OCI-LY3 (cell line): ENCODE measurements around the gene P2RX4.

Experiments used
- CTCF ChIP-seq: fragments of 200-600, 300-600 bp; sonication (generic); IDR thresholded peaks from 2 replicates; pipeline ENCODE4 v1.5.1; 2014; ENCODE audit warnings: antibody characterized with exemption, low read length, low read depth
- EZH2phosphoT487 ChIP-seq: fragments of 200-600 bp; shearing (Covaris generic); IDR thresholded peaks from 2 replicates; pipeline ENCODE4 v1.6.1; 2018; ENCODE audit warnings: antibody characterized with exemption, mixed run types, low read depth

DNA sequence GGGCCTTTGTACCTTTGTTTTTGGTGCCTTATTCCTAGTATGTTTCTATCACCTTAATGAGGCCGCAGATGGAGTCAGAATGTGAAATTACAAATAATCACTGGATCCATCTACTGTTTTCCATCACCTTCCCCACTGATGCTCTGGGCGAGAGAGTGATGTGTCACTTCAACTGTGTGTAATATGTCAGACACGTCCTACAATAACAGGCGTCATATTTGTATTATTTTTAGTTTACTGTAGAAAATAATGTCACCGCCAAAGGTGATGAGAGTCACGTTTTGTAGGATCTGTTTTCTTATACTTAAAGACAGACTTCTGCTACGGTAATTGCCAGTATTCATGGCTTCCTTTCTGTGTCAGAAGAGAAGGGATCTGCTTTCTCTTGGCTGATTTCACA, 22.4 kb upstream of the P2RX4 start:
- no peak for TF ChIP-seq CTCF
- TF ChIP-seq EZH2phosphoT487: no peak
